RCC 7860 (cell line): ENCODE data around the gene COL4A6.

Experiments used
- DNase-seq: peaks from one replicate; pipeline ENCODE4 v3.0.0-alpha.2; 2015; ENCODE audit warnings: low spot score
- FAIRE-seq: peaks from 2 replicates; lab custom pipeline; 2012; peaks lifted over from hg19 to GRCh38; lab: Jason Lieb, UNC

The COL4A6 gene

GRCh38 chrX:108165383-108166111, 272.7 kb downstream of the COL4A6 start:
- FAIRE-seq (no peak), DNase-seq (no peak)

- FAIRE-seq (no peak), DNase-seq (no peak)
Observed at GRCh38 chrX:108163333-108164082, 274.7 kb downstream of the COL4A6 start.

DNA sequence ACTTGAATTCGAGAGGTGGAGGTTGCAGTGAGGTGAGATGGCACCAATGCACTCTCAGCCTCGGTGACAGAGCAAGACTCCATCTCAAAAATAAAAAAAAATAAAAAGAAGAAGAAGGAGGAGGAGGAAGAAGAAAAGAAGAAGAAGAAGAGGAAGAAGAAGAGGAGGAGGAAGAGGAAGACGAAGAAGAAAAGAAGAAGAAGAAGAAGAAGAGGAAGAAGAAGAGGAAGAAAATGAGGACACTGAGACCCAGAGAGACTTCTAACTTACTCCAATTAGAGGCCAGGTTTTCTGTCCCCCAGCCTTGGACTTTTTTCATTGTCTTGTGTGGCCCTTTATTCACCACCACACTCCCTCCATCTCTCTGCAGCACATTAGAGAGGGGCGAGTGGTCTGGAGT, 276.0 kb downstream of the COL4A6 start:
- FAIRE-seq = no peak
- DNase-seq = no peak

DNA sequence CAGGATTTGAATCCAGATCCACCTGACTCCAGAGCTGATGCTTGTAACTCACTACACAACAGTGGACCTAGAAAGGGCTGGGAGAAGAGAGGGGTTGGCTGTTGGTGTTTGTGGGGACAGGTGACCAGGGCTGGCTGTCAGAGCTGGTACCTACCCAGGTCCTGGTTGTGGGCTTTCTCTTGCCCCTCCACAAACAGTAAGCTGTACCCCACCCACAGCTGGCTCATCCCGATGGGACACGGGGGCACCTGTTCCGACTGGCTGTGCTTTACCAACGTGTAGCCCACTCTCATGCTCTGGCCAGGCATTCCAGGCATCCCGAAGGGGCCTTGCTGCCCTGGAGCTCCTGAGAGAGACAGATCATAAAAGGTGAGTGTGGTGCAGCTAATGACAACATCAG, 277.9 kb downstream of the COL4A6 start:
- DNase-seq = no peak
- FAIRE-seq = no peak

DNA sequence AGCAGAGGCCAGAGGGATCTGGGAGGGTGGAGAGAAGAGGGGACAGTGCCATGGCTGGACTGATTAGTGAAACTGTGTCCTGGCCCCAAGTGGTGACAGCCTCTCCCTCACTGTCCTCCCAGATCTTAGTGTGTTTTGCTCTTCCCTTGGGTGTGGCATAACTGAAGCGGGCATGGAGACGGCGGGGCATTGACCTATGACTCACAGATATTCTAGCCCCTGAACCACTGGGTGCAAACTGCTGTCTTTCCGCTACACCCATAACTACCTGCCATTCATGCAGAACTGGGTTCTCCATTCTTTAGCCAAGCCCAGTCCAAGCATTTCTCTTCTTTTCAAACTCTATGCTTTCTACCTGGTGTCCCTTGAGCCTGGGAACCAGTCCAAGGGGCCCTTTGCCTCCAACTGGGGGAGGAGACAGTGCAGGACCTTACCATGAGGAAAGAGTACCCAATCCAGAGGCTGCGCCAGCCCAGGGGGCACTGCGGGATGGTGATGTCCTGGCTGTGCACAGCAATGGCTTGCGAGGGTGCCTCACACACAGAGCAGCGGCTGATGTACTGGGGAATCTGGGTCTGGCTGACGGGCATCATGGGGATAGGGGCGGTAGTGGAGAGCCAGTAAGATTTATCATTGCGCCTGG, 279.1 kb downstream of the COL4A6 start:
- no peak for FAIRE-seq

GRCh38 chrX:108157628-108158027, 280.6 kb downstream of the COL4A6 start:
- DNase-seq (no peak), FAIRE-seq (no peak)

More for the DNA sequence above, 279.1 kb downstream of the COL4A6 start:
- DNase-seq = no peak

DNA sequence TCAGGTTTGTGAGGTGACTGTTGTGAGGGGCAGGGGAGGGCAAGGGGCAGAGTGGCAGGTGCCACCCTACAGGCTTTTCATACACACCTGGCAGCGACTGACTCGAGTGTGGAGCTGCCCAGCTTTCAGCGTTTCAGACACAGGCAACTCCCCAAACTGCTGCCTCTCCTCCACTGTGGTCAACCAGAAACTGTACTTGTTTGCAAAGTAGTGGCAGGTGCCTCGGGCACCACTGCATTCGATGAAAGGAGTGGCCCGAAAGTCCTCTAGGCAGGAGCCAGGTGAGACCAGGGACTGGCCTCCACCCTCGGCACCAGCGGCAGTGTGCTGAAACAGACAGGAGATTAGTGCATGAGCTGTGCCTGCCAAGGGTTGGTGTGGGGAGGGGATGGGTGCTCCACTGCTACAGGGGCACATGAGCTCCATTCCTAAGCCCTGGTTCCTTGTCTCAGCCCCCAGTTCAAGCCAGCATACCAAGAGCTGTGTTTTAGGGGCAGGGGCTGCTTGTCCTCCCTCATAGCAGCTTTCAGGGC, 281.2 kb downstream of the COL4A6 start:
- no peak for DNase-seq
- no peak for FAIRE-seq

- FAIRE-seq (no peak), DNase-seq (no peak)
Observed at GRCh38 chrX:108156082-108156481, 282.1 kb downstream of the COL4A6 start.

- FAIRE-seq (no peak), DNase-seq (no peak)
Observed at GRCh38 chrX:108148524-108148923, 289.7 kb downstream of the COL4A6 start.

DNA sequence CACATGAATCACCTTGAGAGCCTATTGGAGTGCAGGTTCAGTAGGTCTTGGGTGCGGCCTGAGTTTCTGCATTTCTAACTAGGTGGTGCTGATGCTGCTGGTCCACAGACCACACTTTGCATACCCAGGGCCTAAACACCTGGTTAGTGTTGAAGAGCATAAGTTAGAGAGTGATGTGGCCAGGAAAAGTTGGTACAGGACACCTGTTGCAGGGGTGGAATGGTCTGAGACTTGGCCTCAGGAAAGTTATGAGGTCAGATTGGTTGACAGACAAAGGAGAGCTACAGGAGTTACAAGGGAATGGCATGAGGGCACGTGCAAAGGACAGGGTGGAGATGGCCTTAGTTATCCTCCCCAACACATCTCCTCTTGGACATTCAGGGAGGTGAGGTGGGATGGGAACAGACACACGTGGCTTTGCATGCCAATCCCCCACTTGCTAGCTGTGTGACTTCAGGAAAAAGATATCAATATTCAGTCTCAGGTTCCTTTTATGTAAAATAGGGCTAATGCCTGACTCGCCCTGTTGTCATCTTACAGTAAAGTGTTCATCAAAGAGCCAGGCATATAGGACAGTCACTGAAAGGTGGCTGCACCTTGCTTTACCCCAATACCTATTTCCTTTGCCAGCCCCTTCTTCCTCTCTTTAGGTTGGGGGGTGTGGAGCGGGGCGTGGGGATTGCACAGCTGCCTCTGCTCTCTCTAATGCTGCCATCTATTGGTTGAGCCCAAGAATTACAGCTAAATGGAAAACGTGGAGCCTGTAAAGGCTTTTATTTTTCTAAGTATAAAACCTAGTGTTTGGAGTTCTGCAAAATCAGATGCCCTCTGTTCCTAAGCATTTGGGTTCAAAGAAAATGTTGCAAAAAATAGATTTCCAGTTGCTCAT, 299.2 kb downstream of the COL4A6 start:
- no peak for FAIRE-seq
- no peak for DNase-seq

- DNase-seq (no peak), FAIRE-seq (no peak)
Observed at GRCh38 chrX:108134724-108135123, 303.5 kb downstream of the COL4A6 start.

- no peak for DNase-seq
- no peak for FAIRE-seq
Observed at GRCh38 chrX:108132876-108133275, 305.3 kb downstream of the COL4A6 start.

GRCh38 chrX:108132034-108132433, 306.2 kb downstream of the COL4A6 start:
- FAIRE-seq (no peak), DNase-seq (no peak)

GRCh38 chrX:108131471-108131870, 306.8 kb downstream of the COL4A6 start:
- no peak for FAIRE-seq
- peak; percentile 62 for DNase-seq

DNA sequence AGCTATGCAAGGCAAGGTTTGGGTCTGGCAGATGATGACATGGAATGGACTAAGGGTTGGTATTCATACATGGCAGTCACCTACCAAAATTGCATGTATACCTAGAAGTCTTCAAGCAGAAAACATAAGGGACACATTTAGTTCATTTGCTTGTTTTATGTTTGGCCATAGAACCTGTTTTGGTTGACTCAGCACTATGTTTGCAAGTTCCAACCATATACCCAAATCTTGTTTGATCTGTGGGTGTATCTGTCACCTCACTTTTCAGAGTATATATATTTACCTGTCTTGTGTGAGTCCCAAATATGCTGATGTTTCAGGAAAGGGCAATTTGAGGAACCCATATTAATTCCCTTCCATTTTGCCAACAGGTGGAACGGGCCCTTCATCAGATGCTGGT, 307.3 kb downstream of the COL4A6 start:
- DNase-seq (no peak), FAIRE-seq (no peak)

- FAIRE-seq (no peak), DNase-seq (no peak)
Observed at GRCh38 chrX:108127152-108127551, 311.1 kb downstream of the COL4A6 start.

GRCh38 chrX:108126661-108127060, 311.6 kb downstream of the COL4A6 start:
- FAIRE-seq (no peak), DNase-seq (no peak)

DNA sequence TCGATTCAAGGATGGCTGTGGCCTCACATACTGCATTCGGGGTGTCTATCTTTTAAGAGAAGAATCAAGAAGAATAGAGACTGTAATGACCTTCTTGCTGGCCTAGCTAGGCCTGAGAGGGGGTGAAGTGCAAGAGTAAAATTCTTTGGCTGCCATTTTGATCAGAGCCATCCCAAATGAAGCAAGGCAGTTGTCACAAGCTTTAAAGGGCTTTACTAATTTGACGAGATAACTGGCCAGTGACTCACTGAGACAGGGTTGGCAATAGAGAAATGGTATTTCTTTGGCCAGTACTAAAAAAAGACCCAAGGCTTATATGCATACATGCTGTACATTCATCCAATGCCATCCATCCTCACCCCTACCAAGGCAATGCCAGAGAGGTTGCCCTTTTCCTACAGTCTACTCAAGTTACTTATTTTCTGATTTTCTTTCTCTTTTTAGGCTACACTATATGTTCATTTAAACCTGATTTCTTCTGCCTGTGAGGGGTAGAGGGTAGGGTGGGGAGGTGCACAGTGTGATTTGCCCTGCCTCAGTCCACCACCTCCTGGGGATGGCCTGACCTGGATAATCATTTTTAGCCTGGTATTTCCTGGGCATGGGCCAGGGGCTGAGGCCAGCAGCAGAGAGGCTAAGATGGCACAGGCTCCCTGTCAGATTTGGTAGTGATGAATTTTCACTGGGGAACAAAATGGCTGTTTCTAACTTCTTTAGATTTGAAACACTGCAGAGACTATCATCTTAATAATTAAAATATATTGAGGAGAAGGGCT, 314.4 kb downstream of the COL4A6 start:
- DNase-seq (no peak), FAIRE-seq (no peak)

DNA sequence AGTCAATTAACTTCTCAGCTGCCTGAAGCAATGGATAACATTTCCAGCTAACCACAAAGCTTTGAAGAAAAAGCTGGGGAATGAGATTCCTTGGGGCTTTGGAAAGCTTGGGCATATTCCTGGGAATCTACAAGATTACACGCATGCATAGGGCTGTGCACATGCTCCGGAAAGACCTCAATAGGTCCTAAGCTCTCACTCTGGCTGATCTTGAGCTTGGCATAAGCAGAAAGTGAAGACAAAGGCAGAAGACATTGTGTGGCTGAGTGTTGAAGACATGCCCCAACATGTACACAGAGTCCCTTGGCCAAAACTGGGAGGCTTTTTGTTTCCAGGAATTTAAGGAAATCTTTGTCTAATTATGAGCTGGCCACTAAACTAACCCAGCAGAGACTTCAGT, 315.5 kb downstream of the COL4A6 start:
- DNase-seq = no peak
- no peak for FAIRE-seq

DNA sequence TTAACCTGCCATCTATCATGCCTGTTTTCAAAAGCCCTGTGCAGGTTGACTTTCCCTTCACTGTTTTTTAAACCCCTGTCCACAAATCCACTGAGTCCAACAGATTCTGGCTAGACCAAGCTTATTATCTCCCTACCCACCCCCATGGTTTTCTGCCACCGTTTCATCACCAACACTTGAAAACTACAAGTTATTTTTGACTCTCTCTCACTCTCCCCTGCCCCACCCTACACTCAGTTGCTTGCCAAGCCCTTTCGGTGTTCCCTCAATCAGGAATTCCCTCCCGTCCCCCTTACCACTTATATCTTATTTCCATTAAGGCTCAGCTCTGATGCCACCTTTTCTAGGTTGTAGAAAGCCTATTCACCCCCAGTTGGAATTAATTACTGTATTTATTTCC, 316.9 kb downstream of the COL4A6 start:
- DNase-seq (no peak), FAIRE-seq (no peak)
